ENCODE measurements around the gene A2ML1.

DNA sequence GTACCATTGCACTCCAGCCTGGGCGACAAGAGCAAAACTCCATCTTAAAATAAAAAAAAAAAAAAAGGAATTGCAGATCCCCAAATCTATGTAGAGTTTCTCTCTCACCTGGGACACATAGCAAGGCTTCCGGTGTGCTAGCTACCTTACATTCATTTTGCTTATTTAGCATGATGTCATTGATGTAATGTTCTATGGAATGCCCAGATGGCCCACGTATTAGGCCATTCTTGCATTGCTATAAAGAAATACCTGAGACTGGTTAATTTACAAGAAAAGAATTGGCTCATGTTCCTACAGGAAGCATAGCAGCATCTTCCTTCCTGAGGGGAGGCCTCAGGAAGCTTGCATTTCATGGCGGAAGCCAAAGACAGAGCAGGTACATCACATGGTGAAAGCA, 36.9 kb upstream of the A2ML1 start:
- TF ChIP-seq, protein P1, sequence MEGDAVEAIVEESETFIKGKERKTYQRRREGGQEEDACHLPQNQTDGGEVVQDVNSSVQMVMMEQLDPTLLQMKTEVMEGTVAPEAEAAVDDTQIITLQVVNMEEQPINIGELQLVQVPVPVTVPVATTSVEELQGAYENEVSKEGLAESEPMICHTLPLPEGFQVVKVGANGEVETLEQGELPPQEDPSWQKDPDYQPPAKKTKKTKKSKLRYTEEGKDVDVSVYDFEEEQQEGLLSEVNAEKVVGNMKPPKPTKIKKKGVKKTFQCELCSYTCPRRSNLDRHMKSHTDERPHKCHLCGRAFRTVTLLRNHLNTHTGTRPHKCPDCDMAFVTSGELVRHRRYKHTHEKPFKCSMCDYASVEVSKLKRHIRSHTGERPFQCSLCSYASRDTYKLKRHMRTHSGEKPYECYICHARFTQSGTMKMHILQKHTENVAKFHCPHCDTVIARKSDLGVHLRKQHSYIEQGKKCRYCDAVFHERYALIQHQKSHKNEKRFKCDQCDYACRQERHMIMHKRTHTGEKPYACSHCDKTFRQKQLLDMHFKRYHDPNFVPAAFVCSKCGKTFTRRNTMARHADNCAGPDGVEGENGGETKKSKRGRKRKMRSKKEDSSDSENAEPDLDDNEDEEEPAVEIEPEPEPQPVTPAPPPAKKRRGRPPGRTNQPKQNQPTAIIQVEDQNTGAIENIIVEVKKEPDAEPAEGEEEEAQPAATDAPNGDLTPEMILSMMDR (conservative IDR thresholded peaks at IDR 0.05; ENCODE audit: low read length), result no peak
- TF ChIP-seq EZH2phosphoT487 (IDR thresholded peaks at IDR 0.05; ENCODE audit: borderline replicate concordance), result no peak

Data from Loucy (cell line).